HepG2 (cell line): ENCODE measurements around the gene POLR2H. TPM values are rescaled to one million over a fixed set of nuclear protein-coding genes. Genes with fewer than 3 reads are reported as not detected.

Experiments used
- ARNT2 ChIP-seq: sonication (generic); formaldehyde crosslinking; IDR thresholded peaks from 2 replicates; pipeline ENCODE4 v1.8.0; 2022; ENCODE audit warnings: mild to moderate bottlenecking, low read depth, missing genetic modification reagents, moderate library complexity
- HIVEP1 ChIP-seq: sonication (generic); formaldehyde crosslinking; IDR thresholded peaks from 2 replicates; pipeline ENCODE4 v1.4.0; 2020; ENCODE audit warnings: mild to moderate bottlenecking, missing genetic modification reagents
- KAT8 ChIP-seq: IDR thresholded peaks from 2 replicates; pipeline ENCODE4 v1.6.1; 2016; ENCODE audit warnings: missing genetic modification reagents, missing compliant biosample characterization
- NFIB ChIP-seq: sonication (generic); formaldehyde crosslinking; IDR thresholded peaks from 2 replicates; pipeline ENCODE4 v1.9.0; 2021; ENCODE audit warnings: missing genetic modification reagents, mild to moderate bottlenecking, borderline replicate concordance
- PCBP1 ChIP-seq: fragments of 200-400 bp; formaldehyde crosslinking; IDR thresholded peaks from 2 replicates; pipeline ENCODE4 v1.6.1; 2017; ENCODE audit warnings: mild to moderate bottlenecking, low read depth, low read length, borderline replicate concordance
- SYNCRIP ChIP-seq: fragments of 200-400 bp; formaldehyde crosslinking; IDR thresholded peaks from 2 replicates; pipeline ENCODE4 v1.6.1; 2018; ENCODE audit warnings: mild to moderate bottlenecking, low read depth, low read length; ENCODE audit not compliant: insufficient read depth
- ZFY ChIP-seq: sonication (generic); formaldehyde crosslinking; IDR thresholded peaks from 2 replicates; pipeline ENCODE4 v1.4.0; 2020; ENCODE audit warnings: missing genetic modification reagents
- ZNF282 ChIP-seq: fragments of 450-650 bp; IDR thresholded peaks from 2 replicates; pipeline ENCODE4 v1.6.1; 2018; ENCODE audit not compliant: partially characterized antibody
- ZNF292 ChIP-seq: sonication (generic); formaldehyde crosslinking; IDR thresholded peaks from 2 replicates; pipeline ENCODE4 v1.8.1; 2022; ENCODE audit warnings: mild to moderate bottlenecking, low read depth, missing genetic modification reagents, borderline replicate concordance
- ZNF570 ChIP-seq: sonication (generic); formaldehyde crosslinking; IDR thresholded peaks from 2 replicates; pipeline ENCODE4 v1.4.0; 2020; ENCODE audit warnings: mild to moderate bottlenecking, missing genetic modification reagents, borderline replicate concordance
- ZNF589 ChIP-seq: sonication (generic); formaldehyde crosslinking; conservative IDR thresholded peaks from 2 replicates; pipeline ENCODE4 v1.8.0; 2022; ENCODE audit warnings: mild to moderate bottlenecking, moderate library complexity, missing genetic modification reagents
- ZNF775 ChIP-seq: sonication (generic); formaldehyde crosslinking; IDR thresholded peaks from 2 replicates; pipeline ENCODE4 v1.4.0; 2020; ENCODE audit warnings: missing genetic modification reagents, mild to moderate bottlenecking, moderate library complexity, borderline replicate concordance
- ZNF839 ChIP-seq: sonication (generic); formaldehyde crosslinking; IDR thresholded peaks from 2 replicates; pipeline ENCODE4 v1.4.0; 2020; ENCODE audit warnings: missing genetic modification reagents, mild to moderate bottlenecking, borderline replicate concordance
- polyA plus RNA-seq, 8 experiments: library from polyadenylated mRNA; depleted of rRNA in 3 of 8; stranded (reverse) in 7 of 8; unstranded in 1 of 8; fragments of >200 nt; fragmentation: Illumina TruSeq in 4 of 8; extraction: Trizol in 4 of 8; gene quantifications; 2 replicates each; pipeline versions ENCODE4 v1.2.1 to v1.2.3, GENCODE V29; 2011 to 2016; ENCODE audit warnings: low read depth in 4 of 8, missing spikeins in 1 of 8, mixed read lengths in 1 of 8; ENCODE audit not compliant: insufficient read depth in 1 of 8
- total RNA-seq, 5 experiments: library from RNA; depleted of rRNA; stranded (reverse); fragments of >200 nt; fragmentation: Illumina TruSeq; extraction: Trizol; gene quantifications; 2 replicates each; pipeline ENCODE4 v1.2.3, GENCODE V29; 2016; ENCODE audit warnings: low read depth in 1 of 5
- TF ChIP-seq, protein P1 (sequence below): sonication (generic); formaldehyde crosslinking; IDR thresholded peaks from 2 replicates; pipeline ENCODE4 v1.5.0; 2020; ENCODE audit warnings: mild to moderate bottlenecking, missing genetic modification reagents
- TF ChIP-seq, protein P2 (sequence below): sonication (generic); formaldehyde crosslinking; IDR thresholded peaks from 2 replicates; pipeline ENCODE4 v1.8.1; 2023; ENCODE audit warnings: mild to moderate bottlenecking, missing genetic modification reagents
- TF ChIP-seq, protein P3 (sequence below): sonication (generic); formaldehyde crosslinking; IDR thresholded peaks from 2 replicates; pipeline ENCODE4 v1.8.1; 2023; ENCODE audit warnings: mild to moderate bottlenecking, missing genetic modification reagents, borderline replicate concordance
- TF ChIP-seq, protein P4 (sequence below): sonication (generic); formaldehyde crosslinking; IDR thresholded peaks from 2 replicates; pipeline ENCODE4 v1.9.0; 2022; ENCODE audit warnings: missing genetic modification reagents, mild to moderate bottlenecking, borderline replicate concordance
- TF ChIP-seq, protein P5 (sequence below): sonication (generic); formaldehyde crosslinking; IDR thresholded peaks from 2 replicates; pipeline ENCODE4 v1.4.0; 2020; ENCODE audit warnings: missing genetic modification reagents, borderline replicate concordance

The POLR2H gene
- total and polyA plus RNA-seq, 2 of the 13 experiments (the other 11 are each of a cell fraction or from before 2014, with no cell fraction given) = 118 to 194 TPM

DNA sequence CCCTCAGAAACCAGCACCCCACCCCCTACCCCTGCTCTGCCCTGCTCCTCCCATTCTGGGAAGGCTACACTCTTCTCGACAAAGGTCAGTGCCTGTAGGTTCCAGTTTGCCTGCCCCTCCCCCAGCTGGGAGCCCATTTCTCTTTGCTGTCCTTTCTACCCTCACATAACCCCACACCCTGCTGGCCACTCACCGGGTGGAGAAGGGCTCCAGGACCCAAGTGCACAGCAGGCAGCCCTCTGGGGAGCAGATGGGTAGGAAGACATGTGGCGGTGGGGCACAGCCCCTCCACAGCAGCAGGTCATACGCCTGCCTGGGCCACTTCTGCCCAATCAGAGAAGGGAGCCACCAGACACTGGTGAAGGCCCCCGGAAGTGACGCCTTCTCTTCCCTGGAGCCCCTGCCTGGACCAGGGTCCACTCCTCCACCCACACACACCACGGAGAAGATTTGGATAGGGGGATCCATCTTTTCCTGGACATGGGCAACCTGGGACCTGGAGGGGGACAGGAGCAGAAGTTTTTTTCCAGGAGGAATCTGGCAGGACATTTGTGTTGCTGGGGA lies 16.5 kb downstream of the POLR2H start, which contains the start of gene THPO (continued):
- TF ChIP-seq, protein P1, sequence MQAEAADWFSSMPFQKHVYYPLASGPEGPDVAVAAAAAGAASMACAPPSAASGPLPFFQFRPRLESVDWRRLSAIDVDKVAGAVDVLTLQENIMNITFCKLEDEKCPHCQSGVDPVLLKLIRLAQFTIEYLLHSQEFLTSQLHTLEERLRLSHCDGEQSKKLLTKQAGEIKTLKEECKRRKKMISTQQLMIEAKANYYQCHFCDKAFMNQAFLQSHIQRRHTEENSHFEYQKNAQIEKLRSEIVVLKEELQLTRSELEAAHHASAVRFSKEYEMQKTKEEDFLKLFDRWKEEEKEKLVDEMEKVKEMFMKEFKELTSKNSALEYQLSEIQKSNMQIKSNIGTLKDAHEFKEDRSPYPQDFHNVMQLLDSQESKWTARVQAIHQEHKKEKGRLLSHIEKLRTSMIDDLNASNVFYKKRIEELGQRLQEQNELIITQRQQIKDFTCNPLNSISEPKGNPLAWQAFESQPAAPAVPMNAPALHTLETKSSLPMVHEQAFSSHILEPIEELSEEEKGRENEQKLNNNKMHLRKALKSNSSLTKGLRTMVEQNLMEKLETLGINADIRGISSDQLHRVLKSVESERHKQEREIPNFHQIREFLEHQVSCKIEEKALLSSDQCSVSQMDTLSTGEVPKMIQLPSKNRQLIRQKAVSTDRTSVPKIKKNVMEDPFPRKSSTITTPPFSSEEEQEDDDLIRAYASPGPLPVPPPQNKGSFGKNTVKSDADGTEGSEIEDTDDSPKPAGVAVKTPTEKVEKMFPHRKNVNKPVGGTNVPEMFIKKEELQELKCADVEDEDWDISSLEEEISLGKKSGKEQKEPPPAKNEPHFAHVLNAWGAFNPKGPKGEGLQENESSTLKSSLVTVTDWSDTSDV (CRISPR knock-in tag) = peak; percentile 32; the same call in 1 of the 2 replicates
- TF ChIP-seq HIVEP1 (CRISPR knock-in tag) = no peak; the same call in none of the 2 replicates
- TF ChIP-seq ZNF589 (CRISPR knock-in tag) = no peak
- TF ChIP-seq, protein P2, sequence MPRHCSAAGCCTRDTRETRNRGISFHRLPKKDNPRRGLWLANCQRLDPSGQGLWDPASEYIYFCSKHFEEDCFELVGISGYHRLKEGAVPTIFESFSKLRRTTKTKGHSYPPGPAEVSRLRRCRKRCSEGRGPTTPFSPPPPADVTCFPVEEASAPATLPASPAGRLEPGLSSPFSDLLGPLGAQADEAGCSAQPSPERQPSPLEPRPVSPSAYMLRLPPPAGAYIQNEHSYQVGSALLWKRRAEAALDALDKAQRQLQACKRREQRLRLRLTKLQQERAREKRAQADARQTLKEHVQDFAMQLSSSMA (CRISPR knock-in tag) = no peak
- no peak; the same call in 1 of the 2 replicates for TF ChIP-seq ZNF570
- TF ChIP-seq PCBP1 = no peak
- no peak for TF ChIP-seq NFIB (CRISPR knock-in tag)
- TF ChIP-seq SYNCRIP = no peak
- TF ChIP-seq ZNF292 (CRISPR knock-in tag) = peak; percentile 21; the same call in 1 of the 2 replicates
- TF ChIP-seq, protein P3, sequence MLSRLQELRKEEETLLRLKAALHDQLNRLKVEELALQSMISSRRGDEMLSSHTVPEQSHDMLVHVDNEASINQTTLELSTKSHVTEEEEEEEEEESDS (CRISPR knock-in tag) = no peak
- no peak for TF ChIP-seq ARNT2 (CRISPR knock-in tag)
- TF ChIP-seq ZNF839 (CRISPR knock-in tag) = no peak; the same call in 1 of the 2 replicates
- no peak; the same call in 1 of the 2 replicates for TF ChIP-seq ZFY (CRISPR knock-in tag)
- TF ChIP-seq, protein P4, sequence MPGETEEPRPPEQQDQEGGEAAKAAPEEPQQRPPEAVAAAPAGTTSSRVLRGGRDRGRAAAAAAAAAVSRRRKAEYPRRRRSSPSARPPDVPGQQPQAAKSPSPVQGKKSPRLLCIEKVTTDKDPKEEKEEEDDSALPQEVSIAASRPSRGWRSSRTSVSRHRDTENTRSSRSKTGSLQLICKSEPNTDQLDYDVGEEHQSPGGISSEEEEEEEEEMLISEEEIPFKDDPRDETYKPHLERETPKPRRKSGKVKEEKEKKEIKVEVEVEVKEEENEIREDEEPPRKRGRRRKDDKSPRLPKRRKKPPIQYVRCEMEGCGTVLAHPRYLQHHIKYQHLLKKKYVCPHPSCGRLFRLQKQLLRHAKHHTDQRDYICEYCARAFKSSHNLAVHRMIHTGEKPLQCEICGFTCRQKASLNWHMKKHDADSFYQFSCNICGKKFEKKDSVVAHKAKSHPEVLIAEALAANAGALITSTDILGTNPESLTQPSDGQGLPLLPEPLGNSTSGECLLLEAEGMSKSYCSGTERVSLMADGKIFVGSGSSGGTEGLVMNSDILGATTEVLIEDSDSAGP (CRISPR knock-in tag) = peak; percentile 76
- no peak for TF ChIP-seq ZNF282
- TF ChIP-seq, protein P5, sequence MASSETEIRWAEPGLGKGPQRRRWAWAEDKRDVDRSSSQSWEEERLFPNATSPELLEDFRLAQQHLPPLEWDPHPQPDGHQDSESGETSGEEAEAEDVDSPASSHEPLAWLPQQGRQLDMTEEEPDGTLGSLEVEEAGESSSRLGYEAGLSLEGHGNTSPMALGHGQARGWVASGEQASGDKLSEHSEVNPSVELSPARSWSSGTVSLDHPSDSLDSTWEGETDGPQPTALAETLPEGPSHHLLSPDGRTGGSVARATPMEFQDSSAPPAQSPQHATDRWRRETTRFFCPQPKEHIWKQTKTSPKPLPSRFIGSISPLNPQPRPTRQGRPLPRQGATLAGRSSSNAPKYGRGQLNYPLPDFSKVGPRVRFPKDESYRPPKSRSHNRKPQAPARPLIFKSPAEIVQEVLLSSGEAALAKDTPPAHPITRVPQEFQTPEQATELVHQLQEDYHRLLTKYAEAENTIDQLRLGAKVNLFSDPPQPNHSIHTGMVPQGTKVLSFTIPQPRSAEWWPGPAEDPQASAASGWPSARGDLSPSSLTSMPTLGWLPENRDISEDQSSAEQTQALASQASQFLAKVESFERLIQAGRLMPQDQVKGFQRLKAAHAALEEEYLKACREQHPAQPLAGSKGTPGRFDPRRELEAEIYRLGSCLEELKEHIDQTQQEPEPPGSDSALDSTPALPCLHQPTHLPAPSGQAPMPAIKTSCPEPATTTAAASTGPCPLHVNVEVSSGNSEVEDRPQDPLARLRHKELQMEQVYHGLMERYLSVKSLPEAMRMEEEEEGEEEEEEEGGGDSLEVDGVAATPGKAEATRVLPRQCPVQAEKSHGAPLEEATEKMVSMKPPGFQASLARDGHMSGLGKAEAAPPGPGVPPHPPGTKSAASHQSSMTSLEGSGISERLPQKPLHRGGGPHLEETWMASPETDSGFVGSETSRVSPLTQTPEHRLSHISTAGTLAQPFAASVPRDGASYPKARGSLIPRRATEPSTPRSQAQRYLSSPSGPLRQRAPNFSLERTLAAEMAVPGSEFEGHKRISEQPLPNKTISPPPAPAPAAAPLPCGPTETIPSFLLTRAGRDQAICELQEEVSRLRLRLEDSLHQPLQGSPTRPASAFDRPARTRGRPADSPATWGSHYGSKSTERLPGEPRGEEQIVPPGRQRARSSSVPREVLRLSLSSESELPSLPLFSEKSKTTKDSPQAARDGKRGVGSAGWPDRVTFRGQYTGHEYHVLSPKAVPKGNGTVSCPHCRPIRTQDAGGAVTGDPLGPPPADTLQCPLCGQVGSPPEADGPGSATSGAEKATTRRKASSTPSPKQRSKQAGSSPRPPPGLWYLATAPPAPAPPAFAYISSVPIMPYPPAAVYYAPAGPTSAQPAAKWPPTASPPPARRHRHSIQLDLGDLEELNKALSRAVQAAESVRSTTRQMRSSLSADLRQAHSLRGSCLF (CRISPR knock-in tag) = no peak
- no peak for TF ChIP-seq ZNF775 (CRISPR knock-in tag)
- TF ChIP-seq KAT8 (CRISPR knock-in tag) = peak; percentile 87
